Breast epithelium (tissue), 4 donors: ENCODE data around the gene FAM110D. TPM values are rescaled to one million over a fixed set of nuclear protein-coding genes. Genes with fewer than 3 reads are reported as not detected.

Source experiments
- DNase-seq, 2 donors: peaks; one replicate each; pipeline ENCODE4 v3.0.0-alpha.2; 2019; ENCODE audit warnings: low spot score in 2 of 2
- H3K27ac ChIP-seq, 2 donors: fragments of 200-600 bp; sonication (generic) in 1 of 2; one replicate each; pipeline ENCODE4 v1.5.1; 2016 to 2019; ENCODE audit warnings: mild to moderate bottlenecking in 1 of 2
- H3K27me3 ChIP-seq, 2 donors: fragments of 200-600 bp; sonication (generic) in 1 of 2; one replicate each; pipeline versions ENCODE4 v1.5.1 to v1.6.0; 2017 to 2019; ENCODE audit warnings: control low read depth in 1 of 2, mild to moderate bottlenecking in 1 of 2
- H3K36me3 ChIP-seq: fragments of 200-600 bp; one replicate; pipeline ENCODE4 v1.5.1; 2019
- H3K4me1 ChIP-seq, 2 donors: fragments of 200-600 bp; sonication (generic); one replicate each; pipeline ENCODE4 v1.5.1; 2016 to 2019; ENCODE audit warnings: control low read depth in 1 of 2
- H3K4me3 ChIP-seq, 3 donors: fragments of 200-600 bp; sonication (generic); 1 replicate in 2 of 3; 2 replicates in 1 of 3; pipeline ENCODE4 v1.5.1; 2016 to 2019; ENCODE audit warnings: mild to moderate bottlenecking in 3 of 3, moderate library complexity in 2 of 3
- H3K9me3 ChIP-seq, 2 donors: fragments of 200-600 bp; sonication (generic) in 1 of 2; one replicate each; pipeline ENCODE4 v1.5.1; 2016 to 2019; ENCODE audit warnings: control low read depth in 1 of 2
- CTCF ChIP-seq, 3 donors: fragments of 450-650 bp; IDR thresholded peaks; one replicate each; pipeline ENCODE4 v1.5.1; 2016 to 2017; ENCODE audit warnings: antibody characterized with exemption in 3 of 3, mild to moderate bottlenecking in 3 of 3, moderate library complexity in 3 of 3
- POLR2A ChIP-seq: fragments of 450-650 bp; IDR thresholded peaks from one replicate; pipeline ENCODE4 v1.6.1; 2016; ENCODE audit warnings: antibody characterized with exemption, mild to moderate bottlenecking, moderate library complexity
- POLR2AphosphoS5 ChIP-seq, 3 donors: sonication (generic); formaldehyde crosslinking; IDR thresholded peaks; one replicate each; pipeline ENCODE4 v1.6.1; 2017; ENCODE audit warnings: antibody characterized with exemption in 3 of 3
- intact Hi-C: fragments of 100-400 bp; cut with DNase I; formaldehyde crosslinking; loops from one replicate; pipeline ENCODE4 v1.15.1; 2023; ENCODE audit warnings: low total_unique reads
- total RNA-seq, 3 donors: library from RNA; depleted of rRNA; stranded (reverse); fragments of >200 nt; gene quantifications; one replicate each; pipeline ENCODE4 v1.1.0, GENCODE V29; 2016

The FAM110D gene
- total RNA-seq, 3 donors from 2014 or later: 3.4 to 9.1 (median 6.2) TPM

DNA sequence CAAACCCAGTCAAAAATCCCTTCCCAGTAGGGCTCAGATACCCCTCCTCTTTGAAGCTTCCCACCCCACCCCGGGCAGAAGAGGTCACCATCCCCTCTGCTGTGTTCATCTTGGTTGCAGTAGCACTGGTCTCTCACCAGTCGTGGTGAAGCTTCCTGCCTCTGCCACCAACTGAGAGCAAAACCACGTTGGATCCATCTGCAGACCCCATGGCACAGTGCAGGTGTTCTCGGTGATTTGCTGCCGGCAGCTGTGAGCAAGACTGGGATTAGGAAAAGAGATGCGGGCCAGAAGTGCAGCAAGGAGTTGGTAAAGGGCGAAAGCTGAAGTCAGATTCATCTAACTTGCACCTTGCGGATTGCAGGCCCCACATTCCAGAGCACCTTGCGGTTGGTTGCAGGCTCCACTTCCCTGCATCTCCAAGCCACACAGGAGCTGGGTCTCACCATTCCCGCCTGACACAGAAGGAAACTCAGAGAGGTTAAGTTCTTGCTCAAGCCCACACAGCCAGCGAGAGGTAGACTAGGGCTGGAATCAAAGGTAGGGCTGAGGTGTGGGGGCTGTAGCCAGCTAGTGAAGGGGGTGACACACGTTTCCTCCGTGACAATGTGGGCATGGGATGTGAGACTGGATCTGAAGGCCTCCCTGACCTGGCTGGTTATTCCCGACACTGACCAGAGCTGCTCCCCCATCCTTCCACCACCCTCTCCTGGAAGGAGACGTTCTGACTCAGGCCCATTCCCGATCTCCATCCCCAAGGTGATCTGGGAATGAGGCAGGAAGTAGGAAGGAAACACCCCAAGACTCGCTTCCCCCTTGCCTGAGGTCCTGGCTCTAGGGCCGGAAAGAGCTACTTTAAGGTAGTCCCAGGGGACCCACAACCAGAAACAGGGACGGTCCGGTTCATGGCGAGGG is 3.3 kb upstream of the FAM110D start:
- DNase-seq: no peak
- Histone ChIP-seq H3K36me3 (no peaks in the 10 kb centered on the region), H3K9me3 (no peaks in the 10 kb centered on the region), H3K27ac (peak overlapping the region in 1 of 2 donors; percentile 73), H3K27me3 (peaks cover 0 to 18% of the 10 kb centered on the region in 2 donors), H3K4me1 (no peaks in the 10 kb centered on the region), H3K4me3 (peak overlapping the region; percentile 15 to 47 (median 24))
- intact Hi-C loops: loop anchor here (10.0 kb wide), 1 partner anchor 51 kb away; no protein-coding TSS in a partner anchor
- TF ChIP-seq CTCF (IDR thresholded peaks at IDR 0.05) (no peak), POLR2A (no peak), POLR2AphosphoS5 (IDR thresholded peaks at IDR 0.05) (no peak)

- H3K27ac ChIP-seq: peak overlapping the region in 1 of 2 donors; percentile 73
- H3K27me3 ChIP-seq: peaks cover 0 to 19% of the 10 kb centered on the region in 2 donors
- H3K4me3 ChIP-seq: peak overlapping the region; percentile 15 to 47 (median 24)
- H3K9me3 ChIP-seq: no peaks in the 10 kb centered on the region
- no peaks in the 10 kb centered on the region for H3K4me1 ChIP-seq
- DNase-seq: no peak
- H3K36me3 ChIP-seq: no peaks in the 10 kb centered on the region
- intact Hi-C loops: loop anchor here (10.0 kb wide), 1 partner anchor 52 kb away; no protein-coding TSS in a partner anchor
- TF ChIP-seq POLR2A (no peak), CTCF (IDR thresholded peaks at IDR 0.05) (no peak), POLR2AphosphoS5 (IDR thresholded peaks at IDR 0.05) (no peak)
These were observed 2.4 kb upstream of the FAM110D start for GRCh38 chr1:26156285-26157038.

GRCh38 chr1:26158271-26158907 is 490 bp upstream of the FAM110D start:
- no peaks in the 10 kb centered on the region for H3K36me3 ChIP-seq
- DNase-seq: peak in 1 of 2 donors; percentile 19
- H3K9me3 ChIP-seq: no peaks in the 10 kb centered on the region
- no peak for TF ChIP-seq POLR2AphosphoS5 (IDR thresholded peaks at IDR 0.05)
- H3K27me3 ChIP-seq: peaks cover 4 to 19% of the 10 kb centered on the region in 2 donors
- intact Hi-C loops: loop anchor here (10.0 kb wide), 1 partner anchor 54 kb away; no protein-coding TSS in a partner anchor
- peak overlapping the region in 1 of 2 donors; percentile 38 for H3K27ac ChIP-seq
- H3K4me3 ChIP-seq: peak overlapping the region; percentile 48 to 58 (median 53)
- H3K4me1 ChIP-seq: no peaks in the 10 kb centered on the region

DNA sequence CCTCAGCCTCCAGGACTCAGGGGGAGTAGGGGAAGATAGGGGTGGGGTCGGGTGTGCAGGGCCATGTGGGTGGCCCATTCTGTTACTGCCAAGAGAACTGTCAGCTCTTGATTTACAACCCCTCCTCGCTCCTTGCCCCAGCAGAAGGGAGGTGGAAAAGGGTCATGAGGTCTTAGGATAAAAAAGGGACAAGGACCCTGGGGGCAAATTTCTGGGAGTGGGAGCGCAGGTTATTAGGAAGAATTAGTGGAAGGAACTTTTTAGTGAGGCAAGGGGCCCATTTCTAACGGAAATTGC is 812 bp downstream of the FAM110D start:
- intact Hi-C loops: loop anchor here (10.0 kb wide), 2 partner anchors 55 to 75 kb away; partner anchors contain the start of gene CEP85
- Histone ChIP-seq H3K36me3 (no peaks in the 10 kb centered on the region), H3K27ac (no peak overlapping the region)

More for the DNA sequence above, 812 bp downstream of the FAM110D start:
- TF ChIP-seq POLR2A (no peak), POLR2AphosphoS5 (IDR thresholded peaks at IDR 0.05) (no peak), CTCF (IDR thresholded peaks at IDR 0.05) (no peak)
- H3K4me1 ChIP-seq: no peaks in the 10 kb centered on the region
- peak in 1 of 2 donors; percentile 20 for DNase-seq
- H3K4me3 ChIP-seq: peak overlapping the region; percentile 48 to 58 (median 53)
- H3K27me3 ChIP-seq: peaks cover 4 to 19% of the 10 kb centered on the region in 2 donors
- H3K9me3 ChIP-seq: no peaks in the 10 kb centered on the region
